GM12801 (cell line): ENCODE data around the gene DIO3.

Source experiments
- CTCF ChIP-seq: IDR thresholded peaks from one replicate; pipeline ENCODE4 v1.5.1; 2011; ENCODE audit warnings: control low read depth; ENCODE audit not compliant: insufficient read length; ENCODE audit errors: extremely low read depth

Gene DIO3

GRCh38 chr14:101535701-101536207, 25.5 kb upstream of the DIO3 start:
- no peak for TF ChIP-seq CTCF

GRCh38 chr14:101537286-101537685, 24.0 kb upstream of the DIO3 start:
- TF ChIP-seq CTCF: no peak

DNA sequence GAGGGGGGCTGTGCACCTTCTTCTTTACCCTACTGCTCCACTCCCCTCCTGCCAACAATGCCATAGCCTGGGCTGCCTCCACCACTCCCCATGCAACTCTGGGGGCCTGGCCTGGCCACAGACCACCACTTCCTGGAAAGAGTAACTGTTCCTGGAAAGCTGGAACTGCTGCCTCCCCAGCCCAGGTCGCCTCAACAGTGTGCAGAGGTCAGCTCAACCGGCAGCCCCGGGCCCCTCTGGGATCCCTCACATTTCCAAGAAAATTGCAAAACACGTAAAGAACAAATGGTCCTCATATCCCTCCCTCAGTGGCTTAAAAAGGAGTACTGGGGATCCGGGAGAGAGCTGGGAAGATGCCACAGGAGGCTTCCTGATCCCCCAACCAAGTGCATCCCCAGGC, 22.4 kb upstream of the DIO3 start:
- TF ChIP-seq CTCF: no peak

GRCh38 chr14:101539880-101540279, 21.4 kb upstream of the DIO3 start:
- no peak for TF ChIP-seq CTCF

DNA sequence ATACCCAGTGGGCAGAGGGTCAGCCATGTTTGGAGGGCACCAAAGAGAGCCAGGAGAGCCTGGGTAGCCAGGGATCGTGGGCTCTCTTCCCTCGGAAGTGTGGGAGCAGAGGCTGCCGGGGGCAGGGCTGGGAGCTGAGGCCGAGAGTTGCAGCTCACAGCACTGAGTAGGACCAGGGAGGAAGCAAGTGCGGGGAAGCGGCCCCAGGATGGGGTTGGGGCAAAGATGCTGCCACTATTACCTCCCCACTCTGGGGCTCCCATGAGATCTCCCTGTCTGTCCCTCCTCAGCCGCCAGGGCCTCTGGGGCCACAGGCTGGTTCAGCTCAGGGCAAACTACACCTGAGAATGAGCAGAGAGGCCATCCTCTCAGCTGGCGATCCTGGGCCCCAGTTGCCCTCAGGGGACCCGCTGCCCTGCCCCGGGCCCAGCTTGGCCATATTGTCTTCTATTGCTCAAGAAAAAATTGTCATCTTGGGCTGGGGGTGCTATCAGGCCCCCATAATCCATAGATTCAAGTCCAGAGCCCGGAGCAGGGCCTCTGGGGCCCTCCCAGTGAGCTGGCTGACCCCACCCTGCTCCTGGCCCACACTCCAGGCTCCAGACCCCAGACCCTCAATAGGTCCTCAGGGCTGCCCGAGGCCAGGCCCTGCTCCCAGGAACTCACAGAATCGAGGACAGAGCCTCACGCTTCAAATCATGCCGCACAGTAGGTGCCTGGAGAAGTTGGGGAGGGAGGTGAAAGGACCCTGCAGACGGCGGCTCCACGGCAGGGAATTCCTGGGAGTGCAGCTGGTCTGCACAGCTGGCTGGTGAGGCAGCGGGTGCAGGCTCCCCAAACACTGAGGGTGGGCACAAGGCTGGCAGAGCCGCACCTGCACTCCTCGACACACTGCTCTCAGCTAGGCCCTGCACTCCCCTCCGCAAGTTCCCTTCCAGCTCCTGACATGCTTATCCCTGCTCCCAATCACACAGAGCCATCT, 20.5 kb upstream of the DIO3 start:
- no peak for TF ChIP-seq CTCF

DNA sequence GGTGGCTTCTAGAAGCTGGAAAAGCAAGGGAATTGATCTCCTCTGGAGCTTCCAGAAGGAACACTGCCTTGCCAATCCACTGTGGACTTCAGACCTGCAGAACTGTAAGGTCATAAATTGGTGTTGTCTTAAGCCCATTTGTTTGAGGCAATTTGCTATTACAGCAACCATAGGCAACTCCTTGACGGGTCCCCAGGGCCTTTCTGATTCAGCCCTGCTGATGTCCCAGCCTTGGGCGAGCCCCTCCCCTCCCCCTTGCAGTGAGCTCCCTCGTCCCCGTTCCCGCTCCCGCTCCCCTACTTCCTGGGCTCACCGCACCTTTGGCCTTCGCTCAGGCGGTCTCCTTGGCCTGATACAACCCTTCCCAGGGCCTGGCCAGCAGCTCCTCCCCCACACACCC, 18.9 kb upstream of the DIO3 start:
- no peak for TF ChIP-seq CTCF

GRCh38 chr14:101543814-101544213, 17.5 kb upstream of the DIO3 start:
- no peak for TF ChIP-seq CTCF
